Measurements from ENCODE around the gene CNOT4.
"Not testable (repeated sequence)": the region's sequence is repeated elsewhere in the genome, so short reads cannot be mapped to it uniquely, and the experiment has no call there.

DNA sequence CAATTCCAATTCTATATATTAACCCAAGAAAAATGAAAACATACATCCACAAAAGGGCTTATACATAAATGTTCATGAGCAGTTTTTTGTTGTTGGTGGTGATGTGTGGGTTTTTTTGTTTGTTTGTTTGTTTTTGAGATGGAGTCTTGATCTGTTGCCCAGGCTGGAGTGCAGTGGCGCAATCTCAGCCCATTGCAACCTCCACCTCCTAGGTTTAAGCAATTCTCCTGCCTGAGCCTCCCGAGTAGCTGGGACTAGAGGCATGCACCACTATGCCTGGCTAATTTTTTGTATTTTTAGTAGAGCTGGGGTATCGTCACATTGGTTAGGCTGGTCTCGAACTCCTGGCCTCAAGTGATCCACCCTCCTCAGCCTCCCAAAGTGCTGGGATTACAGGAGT is 40.2 kb downstream of the CNOT4 start:
- TF ChIP-seq, protein P1, sequence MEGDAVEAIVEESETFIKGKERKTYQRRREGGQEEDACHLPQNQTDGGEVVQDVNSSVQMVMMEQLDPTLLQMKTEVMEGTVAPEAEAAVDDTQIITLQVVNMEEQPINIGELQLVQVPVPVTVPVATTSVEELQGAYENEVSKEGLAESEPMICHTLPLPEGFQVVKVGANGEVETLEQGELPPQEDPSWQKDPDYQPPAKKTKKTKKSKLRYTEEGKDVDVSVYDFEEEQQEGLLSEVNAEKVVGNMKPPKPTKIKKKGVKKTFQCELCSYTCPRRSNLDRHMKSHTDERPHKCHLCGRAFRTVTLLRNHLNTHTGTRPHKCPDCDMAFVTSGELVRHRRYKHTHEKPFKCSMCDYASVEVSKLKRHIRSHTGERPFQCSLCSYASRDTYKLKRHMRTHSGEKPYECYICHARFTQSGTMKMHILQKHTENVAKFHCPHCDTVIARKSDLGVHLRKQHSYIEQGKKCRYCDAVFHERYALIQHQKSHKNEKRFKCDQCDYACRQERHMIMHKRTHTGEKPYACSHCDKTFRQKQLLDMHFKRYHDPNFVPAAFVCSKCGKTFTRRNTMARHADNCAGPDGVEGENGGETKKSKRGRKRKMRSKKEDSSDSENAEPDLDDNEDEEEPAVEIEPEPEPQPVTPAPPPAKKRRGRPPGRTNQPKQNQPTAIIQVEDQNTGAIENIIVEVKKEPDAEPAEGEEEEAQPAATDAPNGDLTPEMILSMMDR (conservative IDR thresholded peaks at IDR 0.05), result not testable (repeated sequence)
- TF ChIP-seq EZH2 (IDR thresholded peaks at IDR 0.05; ENCODE audit: low read depth), result not testable (repeated sequence)

Measured in PC-9 (cell line).